ENCODE data around the gene PDGFC. TPM values are rescaled to one million over a fixed set of nuclear protein-coding genes. Genes with fewer than 3 reads are reported as not detected.

Gene PDGFC
- total and polyA plus RNA-seq, 2 of the 13 experiments (the other 11 are each of a cell fraction or from before 2014, with no cell fraction given) = 4.6 to 9.1 TPM

DNA sequence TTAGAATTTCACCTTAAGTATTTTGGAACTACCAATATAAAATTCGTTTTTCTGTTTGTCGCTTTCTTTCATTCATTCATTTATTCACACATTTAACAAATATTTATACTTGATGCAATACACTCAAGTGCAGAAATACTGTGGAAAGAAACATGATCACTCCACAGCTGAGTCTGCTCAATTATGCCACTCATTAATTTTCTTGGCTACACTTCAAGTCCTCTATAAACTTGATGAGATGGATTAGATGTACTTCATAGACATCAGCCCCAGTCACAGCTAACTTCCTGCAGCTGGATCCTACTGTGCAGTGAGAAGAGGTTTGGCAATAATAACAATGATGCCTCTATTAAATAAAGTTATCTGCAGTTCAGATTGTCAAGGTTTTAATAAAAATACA, 208.1 kb downstream of the PDGFC start (continued):
- TF ChIP-seq, protein P1, sequence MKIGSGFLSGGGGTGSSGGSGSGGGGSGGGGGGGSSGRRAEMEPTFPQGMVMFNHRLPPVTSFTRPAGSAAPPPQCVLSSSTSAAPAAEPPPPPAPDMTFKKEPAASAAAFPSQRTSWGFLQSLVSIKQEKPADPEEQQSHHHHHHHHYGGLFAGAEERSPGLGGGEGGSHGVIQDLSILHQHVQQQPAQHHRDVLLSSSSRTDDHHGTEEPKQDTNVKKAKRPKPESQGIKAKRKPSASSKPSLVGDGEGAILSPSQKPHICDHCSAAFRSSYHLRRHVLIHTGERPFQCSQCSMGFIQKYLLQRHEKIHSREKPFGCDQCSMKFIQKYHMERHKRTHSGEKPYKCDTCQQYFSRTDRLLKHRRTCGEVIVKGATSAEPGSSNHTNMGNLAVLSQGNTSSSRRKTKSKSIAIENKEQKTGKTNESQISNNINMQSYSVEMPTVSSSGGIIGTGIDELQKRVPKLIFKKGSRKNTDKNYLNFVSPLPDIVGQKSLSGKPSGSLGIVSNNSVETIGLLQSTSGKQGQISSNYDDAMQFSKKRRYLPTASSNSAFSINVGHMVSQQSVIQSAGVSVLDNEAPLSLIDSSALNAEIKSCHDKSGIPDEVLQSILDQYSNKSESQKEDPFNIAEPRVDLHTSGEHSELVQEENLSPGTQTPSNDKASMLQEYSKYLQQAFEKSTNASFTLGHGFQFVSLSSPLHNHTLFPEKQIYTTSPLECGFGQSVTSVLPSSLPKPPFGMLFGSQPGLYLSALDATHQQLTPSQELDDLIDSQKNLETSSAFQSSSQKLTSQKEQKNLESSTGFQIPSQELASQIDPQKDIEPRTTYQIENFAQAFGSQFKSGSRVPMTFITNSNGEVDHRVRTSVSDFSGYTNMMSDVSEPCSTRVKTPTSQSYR (CRISPR knock-in tag; IDR thresholded peaks at IDR 0.05; ENCODE audit: borderline replicate concordance) = no peak
- TF ChIP-seq, protein P2, sequence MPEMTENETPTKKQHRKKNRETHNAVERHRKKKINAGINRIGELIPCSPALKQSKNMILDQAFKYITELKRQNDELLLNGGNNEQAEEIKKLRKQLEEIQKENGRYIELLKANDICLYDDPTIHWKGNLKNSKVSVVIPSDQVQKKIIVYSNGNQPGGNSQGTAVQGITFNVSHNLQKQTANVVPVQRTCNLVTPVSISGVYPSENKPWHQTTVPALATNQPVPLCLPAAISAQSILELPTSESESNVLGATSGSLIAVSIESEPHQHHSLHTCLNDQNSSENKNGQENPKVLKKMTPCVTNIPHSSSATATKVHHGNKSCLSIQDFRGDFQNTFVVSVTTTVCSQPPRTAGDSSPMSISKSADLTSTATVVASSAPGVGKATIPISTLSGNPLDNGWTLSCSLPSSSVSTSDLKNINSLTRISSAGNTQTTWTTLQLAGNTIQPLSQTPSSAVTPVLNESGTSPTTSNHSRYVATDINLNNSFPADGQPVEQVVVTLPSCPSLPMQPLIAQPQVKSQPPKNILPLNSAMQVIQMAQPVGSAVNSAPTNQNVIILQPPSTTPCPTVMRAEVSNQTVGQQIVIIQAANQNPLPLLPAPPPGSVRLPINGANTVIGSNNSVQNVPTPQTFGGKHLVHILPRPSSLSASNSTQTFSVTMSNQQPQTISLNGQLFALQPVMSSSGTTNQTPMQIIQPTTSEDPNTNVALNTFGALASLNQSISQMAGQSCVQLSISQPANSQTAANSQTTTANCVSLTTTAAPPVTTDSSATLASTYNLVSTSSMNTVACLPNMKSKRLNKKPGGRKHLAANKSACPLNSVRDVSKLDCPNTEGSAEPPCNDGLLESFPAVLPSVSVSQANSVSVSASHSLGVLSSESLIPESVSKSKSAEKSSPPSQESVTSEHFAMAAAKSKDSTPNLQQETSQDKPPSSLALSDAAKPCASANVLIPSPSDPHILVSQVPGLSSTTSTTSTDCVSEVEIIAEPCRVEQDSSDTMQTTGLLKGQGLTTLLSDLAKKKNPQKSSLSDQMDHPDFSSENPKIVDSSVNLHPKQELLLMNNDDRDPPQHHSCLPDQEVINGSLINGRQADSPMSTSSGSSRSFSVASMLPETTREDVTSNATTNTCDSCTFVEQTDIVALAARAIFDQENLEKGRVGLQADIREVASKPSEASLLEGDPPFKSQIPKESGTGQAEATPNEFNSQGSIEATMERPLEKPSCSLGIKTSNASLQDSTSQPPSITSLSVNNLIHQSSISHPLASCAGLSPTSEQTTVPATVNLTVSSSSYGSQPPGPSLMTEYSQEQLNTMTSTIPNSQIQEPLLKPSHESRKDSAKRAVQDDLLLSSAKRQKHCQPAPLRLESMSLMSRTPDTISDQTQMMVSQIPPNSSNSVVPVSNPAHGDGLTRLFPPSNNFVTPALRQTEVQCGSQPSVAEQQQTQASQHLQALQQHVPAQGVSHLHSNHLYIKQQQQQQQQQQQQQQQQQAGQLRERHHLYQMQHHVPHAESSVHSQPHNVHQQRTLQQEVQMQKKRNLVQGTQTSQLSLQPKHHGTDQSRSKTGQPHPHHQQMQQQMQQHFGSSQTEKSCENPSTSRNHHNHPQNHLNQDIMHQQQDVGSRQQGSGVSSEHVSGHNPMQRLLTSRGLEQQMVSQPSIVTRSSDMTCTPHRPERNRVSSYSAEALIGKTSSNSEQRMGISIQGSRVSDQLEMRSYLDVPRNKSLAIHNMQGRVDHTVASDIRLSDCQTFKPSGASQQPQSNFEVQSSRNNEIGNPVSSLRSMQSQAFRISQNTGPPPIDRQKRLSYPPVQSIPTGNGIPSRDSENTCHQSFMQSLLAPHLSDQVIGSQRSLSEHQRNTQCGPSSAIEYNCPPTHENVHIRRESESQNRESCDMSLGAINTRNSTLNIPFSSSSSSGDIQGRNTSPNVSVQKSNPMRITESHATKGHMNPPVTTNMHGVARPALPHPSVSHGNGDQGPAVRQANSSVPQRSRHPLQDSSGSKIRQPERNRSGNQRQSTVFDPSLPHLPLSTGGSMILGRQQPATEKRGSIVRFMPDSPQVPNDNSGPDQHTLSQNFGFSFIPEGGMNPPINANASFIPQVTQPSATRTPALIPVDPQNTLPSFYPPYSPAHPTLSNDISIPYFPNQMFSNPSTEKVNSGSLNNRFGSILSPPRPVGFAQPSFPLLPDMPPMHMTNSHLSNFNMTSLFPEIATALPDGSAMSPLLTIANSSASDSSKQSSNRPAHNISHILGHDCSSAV (CRISPR knock-in tag; IDR thresholded peaks at IDR 0.05; ENCODE audit: borderline replicate concordance) = no peak
- TF ChIP-seq, protein P3, sequence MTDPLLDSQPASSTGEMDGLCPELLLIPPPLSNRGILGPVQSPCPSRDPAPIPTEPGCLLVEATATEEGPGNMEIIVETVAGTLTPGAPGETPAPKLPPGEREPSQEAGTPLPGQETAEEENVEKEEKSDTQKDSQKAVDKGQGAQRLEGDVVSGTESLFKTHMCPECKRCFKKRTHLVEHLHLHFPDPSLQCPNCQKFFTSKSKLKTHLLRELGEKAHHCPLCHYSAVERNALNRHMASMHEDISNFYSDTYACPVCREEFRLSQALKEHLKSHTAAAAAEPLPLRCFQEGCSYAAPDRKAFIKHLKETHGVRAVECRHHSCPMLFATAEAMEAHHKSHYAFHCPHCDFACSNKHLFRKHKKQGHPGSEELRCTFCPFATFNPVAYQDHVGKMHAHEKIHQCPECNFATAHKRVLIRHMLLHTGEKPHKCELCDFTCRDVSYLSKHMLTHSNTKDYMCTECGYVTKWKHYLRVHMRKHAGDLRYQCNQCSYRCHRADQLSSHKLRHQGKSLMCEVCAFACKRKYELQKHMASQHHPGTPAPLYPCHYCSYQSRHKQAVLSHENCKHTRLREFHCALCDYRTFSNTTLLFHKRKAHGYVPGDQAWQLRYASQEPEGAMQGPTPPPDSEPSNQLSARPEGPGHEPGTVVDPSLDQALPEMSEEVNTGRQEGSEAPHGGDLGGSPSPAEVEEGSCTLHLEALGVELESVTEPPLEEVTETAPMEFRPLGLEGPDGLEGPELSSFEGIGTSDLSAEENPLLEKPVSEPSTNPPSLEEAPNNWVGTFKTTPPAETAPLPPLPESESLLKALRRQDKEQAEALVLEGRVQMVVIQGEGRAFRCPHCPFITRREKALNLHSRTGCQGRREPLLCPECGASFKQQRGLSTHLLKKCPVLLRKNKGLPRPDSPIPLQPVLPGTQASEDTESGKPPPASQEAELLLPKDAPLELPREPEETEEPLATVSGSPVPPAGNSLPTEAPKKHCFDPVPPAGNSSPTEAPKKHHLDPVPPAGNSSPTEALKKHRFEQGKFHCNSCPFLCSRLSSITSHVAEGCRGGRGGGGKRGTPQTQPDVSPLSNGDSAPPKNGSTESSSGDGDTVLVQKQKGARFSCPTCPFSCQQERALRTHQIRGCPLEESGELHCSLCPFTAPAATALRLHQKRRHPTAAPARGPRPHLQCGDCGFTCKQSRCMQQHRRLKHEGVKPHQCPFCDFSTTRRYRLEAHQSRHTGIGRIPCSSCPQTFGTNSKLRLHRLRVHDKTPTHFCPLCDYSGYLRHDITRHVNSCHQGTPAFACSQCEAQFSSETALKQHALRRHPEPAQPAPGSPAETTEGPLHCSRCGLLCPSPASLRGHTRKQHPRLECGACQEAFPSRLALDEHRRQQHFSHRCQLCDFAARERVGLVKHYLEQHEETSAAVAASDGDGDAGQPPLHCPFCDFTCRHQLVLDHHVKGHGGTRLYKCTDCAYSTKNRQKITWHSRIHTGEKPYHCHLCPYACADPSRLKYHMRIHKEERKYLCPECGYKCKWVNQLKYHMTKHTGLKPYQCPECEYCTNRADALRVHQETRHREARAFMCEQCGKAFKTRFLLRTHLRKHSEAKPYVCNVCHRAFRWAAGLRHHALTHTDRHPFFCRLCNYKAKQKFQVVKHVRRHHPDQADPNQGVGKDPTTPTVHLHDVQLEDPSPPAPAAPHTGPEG (CRISPR knock-in tag; IDR thresholded peaks at IDR 0.05) = no peak
- no peak for TF ChIP-seq ZNF589 (CRISPR knock-in tag; conservative IDR thresholded peaks at IDR 0.05)

Data from HepG2 (cell line).